GM19452 (cell line): ENCODE measurements around the gene EEFSEC.

ENCODE experiments used
- ATAC-seq: cut with Tn5 transposase; IDR thresholded peaks from one replicate; pipeline ENCODE4 v1.9.1; 2021; ENCODE audit not compliant: unreplicated experiment

EEFSEC gene

GRCh38 chr3:128381609-128382008 lies 228.3 kb downstream of the EEFSEC start:
- ATAC-seq = no peak

- ATAC-seq = no peak
Measured at GRCh38 chr3:128382221-128382807, 229.0 kb downstream of the EEFSEC start.

- no peak for ATAC-seq
Measured at GRCh38 chr3:128383316-128384235, 230.3 kb downstream of the EEFSEC start.

GRCh38 chr3:128385080-128385832 lies 232.0 kb downstream of the EEFSEC start:
- ATAC-seq = no peak

- ATAC-seq = no peak
Measured at GRCh38 chr3:128388932-128389331, 235.7 kb downstream of the EEFSEC start.

GRCh38 chr3:128390867-128391266 lies 237.6 kb downstream of the EEFSEC start:
- ATAC-seq = no peak

GRCh38 chr3:128392021-128392420 lies 238.7 kb downstream of the EEFSEC start:
- no peak for ATAC-seq

GRCh38 chr3:128392818-128393544 lies 239.7 kb downstream of the EEFSEC start:
- no peak for ATAC-seq

- ATAC-seq = no peak
Measured at GRCh38 chr3:128394033-128394432, 240.8 kb downstream of the EEFSEC start.

GRCh38 chr3:128395046-128395445 lies 241.8 kb downstream of the EEFSEC start:
- no peak for ATAC-seq

GRCh38 chr3:128395500-128396162 lies 242.3 kb downstream of the EEFSEC start:
- no peak for ATAC-seq

GRCh38 chr3:128397484-128397883 lies 244.2 kb downstream of the EEFSEC start:
- no peak for ATAC-seq

GRCh38 chr3:128398586-128398985 lies 245.3 kb downstream of the EEFSEC start:
- ATAC-seq = no peak

GRCh38 chr3:128399221-128399915 lies 246.1 kb downstream of the EEFSEC start:
- ATAC-seq = no peak

- ATAC-seq = no peak
Measured at GRCh38 chr3:128400671-128401070, 247.4 kb downstream of the EEFSEC start.

GRCh38 chr3:128402319-128402718 lies 249.0 kb downstream of the EEFSEC start:
- ATAC-seq = no peak

- ATAC-seq = no peak
Measured at GRCh38 chr3:128402998-128403397, 249.7 kb downstream of the EEFSEC start.

GRCh38 chr3:128404276-128405068 lies 251.2 kb downstream of the EEFSEC start:
- ATAC-seq = no peak
